H1 (cell line): ENCODE data around the gene EPHB6. TPM values are rescaled to one million over a fixed set of nuclear protein-coding genes. Genes with fewer than 3 reads are reported as not detected.

ENCODE experiments used
- CTCF ChIA-PET: fragments of 300-600 bp; sonication (Branson Sonifier 250); formaldehyde crosslinking; loops from one replicate; lab custom pipeline; 2021; ENCODE audit not compliant: partially characterized antibody; lab: Charles Lee
- POLR2A ChIA-PET: fragments of 300-600 bp; sonication (Branson Sonifier 250); formaldehyde crosslinking; loops from one replicate; lab custom pipeline; 2021; ENCODE audit warnings: inconsistent platforms; ENCODE audit not compliant: partially characterized antibody; lab: Charles Lee
- DNase-seq, 2 experiments: peaks; one replicate each; pipeline versions ENCODE4 v3.0.0 to v3.0.0-alpha.2; 2010 to 2022; ENCODE audit warnings: low spot score in 2 of 2, low read depth in 1 of 2, mixed read lengths in 1 of 2
- FAIRE-seq: peaks from 2 replicates; lab custom pipeline; 2011; peaks lifted over from hg19 to GRCh38; lab: Jason Lieb, UNC
- H2AFZ ChIP-seq: 2 replicates; pipeline ENCODE4 v1.8.1; 2012; ENCODE audit warnings: low read length, inconsistent platforms
- H2AK5ac ChIP-seq: 2 replicates; pipeline ENCODE4 v1.6.1; 2013; ENCODE audit warnings: low read depth, low read length
- H2BK120ac ChIP-seq: replicated peaks from 2 replicates; pipeline ENCODE3; 2013; ENCODE audit warnings: low read depth, low read length, inconsistent platforms
- H2BK12ac ChIP-seq: 2 replicates; pipeline ENCODE4 v1.6.1; 2013; ENCODE audit warnings: low read depth, low read length
- H2BK15ac ChIP-seq: 2 replicates; pipeline ENCODE4 v1.6.1; 2013; ENCODE audit warnings: low read length
- H2BK20ac ChIP-seq: 2 replicates; pipeline ENCODE4 v1.6.1; 2013; ENCODE audit warnings: low read length
- H2BK5ac ChIP-seq: 2 replicates; pipeline ENCODE4 v1.6.1; 2013; ENCODE audit warnings: low read depth, low read length
- H3K14ac ChIP-seq: 2 replicates; pipeline ENCODE4 v1.6.1; 2013; ENCODE audit warnings: inconsistent platforms; ENCODE audit not compliant: insufficient read length
- H3K18ac ChIP-seq: 2 replicates; pipeline ENCODE4 v1.6.1; 2013; ENCODE audit warnings: low read length; ENCODE audit errors: extremely low read depth
- H3K23ac ChIP-seq: 2 replicates; pipeline ENCODE4 v1.6.1; 2013; ENCODE audit warnings: inconsistent platforms; ENCODE audit not compliant: insufficient read length
- H3K23me2 ChIP-seq: 2 replicates; pipeline ENCODE4 v1.6.1; 2013; ENCODE audit warnings: low read depth, low read length
- H3K27ac ChIP-seq: 2 replicates; pipeline ENCODE4 v1.6.1; 2011; ENCODE audit warnings: low read depth, low read length, inconsistent platforms
- H3K27me3 ChIP-seq, 4 experiments: replicated peaks in 1 of 4; 1 replicate in 1 of 4; 2 replicates in 3 of 4; pipeline versions ENCODE4 v1.6.1 to v1.8.1; 2011 to 2013; ENCODE audit warnings: low read length in 3 of 4, mild to moderate bottlenecking in 3 of 4, inconsistent platforms in 2 of 4, mixed read lengths in 2 of 4, moderate library complexity in 1 of 4; ENCODE audit not compliant: control insufficient read depth in 3 of 4, insufficient read depth in 3 of 4; ENCODE audit errors: extremely low read depth in 1 of 4
- H3K36me3 ChIP-seq, 4 experiments: 2 replicates each; pipeline versions ENCODE4 v1.6.1 to v1.8.1; 2011 to 2013; ENCODE audit warnings: mild to moderate bottlenecking in 4 of 4, low read length in 3 of 4, moderate library complexity in 2 of 4, control low read depth in 1 of 4, inconsistent platforms in 1 of 4; ENCODE audit not compliant: insufficient read depth in 4 of 4, control insufficient read depth in 2 of 4
- H3K4ac ChIP-seq: replicated peaks from 2 replicates; pipeline ENCODE3; 2013; ENCODE audit warnings: low read length, low read depth, mixed read lengths, inconsistent platforms; ENCODE audit not compliant: insufficient read length
- H3K4me1 ChIP-seq, 4 experiments: replicated peaks in 1 of 4; 1 replicate in 1 of 4; 2 replicates in 3 of 4; pipeline versions ENCODE4 v1.6.1 to v1.8.1; 2011 to 2013; ENCODE audit warnings: low read length in 3 of 4, inconsistent platforms in 2 of 4, mixed read lengths in 1 of 4; ENCODE audit not compliant: insufficient read depth in 4 of 4, control insufficient read depth in 3 of 4
- H3K4me2 ChIP-seq, 2 experiments: 2 replicates each; pipeline versions ENCODE4 v1.6.1 to v1.8.1; 2011 to 2013; ENCODE audit warnings: low read depth in 2 of 2, low read length in 2 of 2, control low read depth in 1 of 2, inconsistent platforms in 1 of 2, mild to moderate bottlenecking in 1 of 2; ENCODE audit not compliant: insufficient read depth in 1 of 2
- H3K4me3 ChIP-seq, 4 experiments: fragments of 200-600, 300-600 bp in 1 of 4; sonication (generic), shearing (Covaris generic), sonication (Bioruptor Twin) in 1 of 4; 2 replicates each; pipeline versions ENCODE4 v1.5.1 to v1.8.1; 2011 to 2016; ENCODE audit warnings: low read length in 4 of 4, low read depth in 3 of 4, control low read depth in 2 of 4, inconsistent platforms in 2 of 4, mild to moderate bottlenecking in 2 of 4, mixed read lengths in 1 of 4, moderate library complexity in 1 of 4; ENCODE audit not compliant: insufficient read depth in 2 of 4; ENCODE audit errors: extremely low read depth in 1 of 4
- H3K56ac ChIP-seq: replicated peaks from 2 replicates; pipeline ENCODE3; 2013; ENCODE audit warnings: low read depth, mild to moderate bottlenecking, mixed read lengths, low read length, inconsistent platforms; ENCODE audit not compliant: insufficient read length
- H3K79me1 ChIP-seq: 2 replicates; pipeline ENCODE4 v1.6.1; 2013; ENCODE audit warnings: low read depth, low read length, control low read depth
- H3K79me2 ChIP-seq, 2 experiments: 2 replicates each; pipeline versions ENCODE4 v1.6.1 to v1.8.1; 2012 to 2013; ENCODE audit warnings: low read length in 2 of 2, mild to moderate bottlenecking in 2 of 2, inconsistent platforms in 1 of 2; ENCODE audit not compliant: insufficient read depth in 2 of 2, control insufficient read depth in 1 of 2
- H3K9ac ChIP-seq, 4 experiments: replicated peaks in 1 of 4; 1 replicate in 1 of 4; 2 replicates in 3 of 4; pipeline versions ENCODE4 v1.6.1 to v1.8.1; 2011 to 2013; ENCODE audit warnings: low read depth in 3 of 4, low read length in 3 of 4, control low read depth in 2 of 4, mild to moderate bottlenecking in 2 of 4, moderate library complexity in 2 of 4, inconsistent platforms in 1 of 4; ENCODE audit errors: extremely low read depth in 1 of 4
- H3K9me3 ChIP-seq, 2 experiments: 2 replicates each; pipeline versions ENCODE4 v1.6.1 to v1.8.1; 2012 to 2013; ENCODE audit warnings: mild to moderate bottlenecking in 2 of 2, moderate library complexity in 2 of 2, control low read depth in 1 of 2, inconsistent platforms in 1 of 2, low read depth in 1 of 2, low read length in 1 of 2, mixed read lengths in 1 of 2; ENCODE audit not compliant: insufficient read depth in 2 of 2
- H4K20me1 ChIP-seq, 2 experiments: replicated peaks in 1 of 2; 2 replicates each; pipeline versions ENCODE3 to v1.8.1; 2011 to 2013; ENCODE audit warnings: inconsistent platforms in 2 of 2, low read length in 2 of 2, mild to moderate bottlenecking in 1 of 2; ENCODE audit not compliant: insufficient read depth in 2 of 2, control insufficient read depth in 1 of 2
- H4K5ac ChIP-seq: 2 replicates; pipeline ENCODE4 v1.6.1; 2013; ENCODE audit warnings: low read length, low read depth, mixed read lengths, inconsistent platforms; ENCODE audit not compliant: insufficient read length
- H4K8ac ChIP-seq: 2 replicates; pipeline ENCODE4 v1.8.0; 2013; ENCODE audit warnings: mild to moderate bottlenecking, moderate library complexity, low read length, inconsistent platforms; ENCODE audit not compliant: insufficient read depth; ENCODE audit errors: extremely low read depth
- H4K91ac ChIP-seq: replicated peaks from 2 replicates; pipeline ENCODE3; 2013; ENCODE audit warnings: low read length, mixed read lengths, inconsistent platforms; ENCODE audit not compliant: insufficient read length
- ASH2L ChIP-seq: fragments of 200-600, 300-600 bp; sonication (generic); IDR thresholded peaks from one replicate; pipeline ENCODE4 v1.7.1; 2017; ENCODE audit warnings: low read length
- JUN ChIP-seq: IDR thresholded peaks from 2 replicates; pipeline ENCODE4 v1.6.1; 2011; ENCODE audit warnings: low read depth, mild to moderate bottlenecking, improper control_type of control experiment, low read length
- TEAD4 ChIP-seq: IDR thresholded peaks from 2 replicates; pipeline ENCODE4 v1.6.1; 2012; ENCODE audit warnings: low read depth, low read length, inconsistent platforms, mixed read lengths
- WGBS, 2 experiments: shearing (Covaris generic) in 1 of 2; methylation state at CpG; one replicate each; pipeline versions ENCODE4 v1.1.6 to v1.1.7; 2013 to 2015; ENCODE audit warnings: low lambda C conversion rate in 2 of 2, mixed read lengths in 2 of 2, inconsistent platforms in 1 of 2, low coverage in 1 of 2, missing lambda C conversion rate in 1 of 2; ENCODE audit not compliant: insufficient replicate concordance in 2 of 2, insufficient coverage in 1 of 2, insufficient read length in 1 of 2; ENCODE audit errors: extremely low coverage in 1 of 2, missing lambda C conversion rate in 1 of 2; 5-methylcytosine and 5-hydroxymethylcytosine counted together
- polyA plus RNA-seq, 7 experiments: library from polyadenylated mRNA; depleted of rRNA in 3 of 7; stranded (reverse) in 5 of 7; unstranded in 2 of 7; fragments of >200 nt in 5 of 7; fragments of 200-250 nt in 2 of 7; gene quantifications; 1 replicate in 5 of 7; 2 replicates in 1 of 7; 4 replicates in 1 of 7; pipeline versions ENCODE4 v1.2.1 to v1.2.3, GENCODE V29; 2011 to 2013; ENCODE audit warnings: missing spikeins in 2 of 7, mixed read lengths in 2 of 7
- total RNA-seq: library from RNA; stranded (reverse); fragmentation: NEBNext Ultra II Directional; extraction: Animal tissue kit (Norgen Biotek cat#: 25700); gene quantifications from 2 replicates; pipeline ENCODE4 v1.2.1, GENCODE V29; 2021

The EPHB6 gene
- total and polyA plus RNA-seq, 2 of the 8 experiments (the other 6 are each of a cell fraction or from before 2014, with no cell fraction given): 19.7 TPM

DNA sequence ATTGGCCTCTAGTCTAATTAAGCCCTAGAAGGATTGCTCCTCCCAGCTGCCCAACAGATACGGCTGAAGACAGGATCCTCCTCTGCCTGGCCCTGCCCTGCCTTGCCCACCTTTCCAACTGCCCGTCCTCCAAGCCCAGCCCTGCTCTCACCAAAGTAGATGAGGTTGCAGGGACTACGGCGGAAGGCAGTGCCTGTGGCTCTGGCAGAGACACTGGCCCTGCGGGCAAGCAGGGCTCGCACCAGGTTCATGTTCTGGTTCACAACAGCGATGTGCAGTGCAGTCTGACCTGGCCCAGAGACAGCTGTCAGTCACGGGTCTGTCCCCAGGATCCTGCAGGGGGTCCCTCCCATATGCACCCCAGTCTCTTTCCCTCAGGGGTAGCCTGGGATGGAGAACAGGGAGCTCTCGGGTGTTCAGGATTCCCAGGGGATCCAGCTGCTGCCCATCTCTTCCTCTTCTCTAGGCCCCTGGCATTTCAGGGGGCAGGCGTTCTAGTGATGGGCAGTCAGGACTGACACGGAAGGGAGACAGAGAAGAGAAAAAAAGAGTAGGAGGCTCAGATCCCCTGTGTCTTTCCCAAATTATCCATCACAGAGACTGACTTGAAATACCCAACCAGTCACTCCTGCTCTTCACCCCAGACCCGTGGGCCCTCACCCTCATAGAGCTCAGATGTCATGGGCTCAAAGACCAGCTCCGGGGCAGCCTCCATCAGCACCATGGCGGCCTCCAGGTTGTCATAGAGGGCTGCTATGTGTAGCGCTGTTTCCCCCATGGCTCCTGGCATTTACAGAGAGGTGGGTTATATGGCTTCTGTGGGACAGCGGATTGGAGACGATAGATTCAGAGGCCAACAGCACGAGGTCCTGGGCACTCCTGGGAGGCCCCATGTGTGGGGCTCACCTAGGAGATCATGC, 22.4 kb downstream of the EPHB6 start:
- FAIRE-seq: no peak
- CTCF ChIA-PET: interaction anchor here (1.1 to 13.9 kb wide), 8 partner anchors 10 to 126 kb away, joined by 3 to 332 read pairs (median 4); no protein-coding TSS in a partner anchor

More for the DNA sequence above, 22.4 kb downstream of the EPHB6 start:
- H3K4me2 ChIP-seq: no peak overlapping the region
- H3K36me3 ChIP-seq: no peaks in the 10 kb centered on the region
- no peaks in the 10 kb centered on the region for H4K20me1 ChIP-seq
- no peak overlapping the region for H2AK5ac ChIP-seq
- no peaks in the 10 kb centered on the region for H3K4me1 ChIP-seq
- DNase-seq: no peak
- no peak overlapping the region for H4K5ac ChIP-seq
- H3K79me2 ChIP-seq: no peaks in the 10 kb centered on the region
- no peak overlapping the region for H3K14ac ChIP-seq
- no peak overlapping the region for H3K9ac ChIP-seq
- TF ChIP-seq TEAD4 (no peak), ASH2L (no peak), JUN (no peak)
- 90% methylated on average over 18 of the region's 18 CpGs; no CpG with 5 or more reads in 1 of the 2 experiments for WGBS, 2 experiments
- H2BK120ac ChIP-seq: no peak overlapping the region
- H2BK5ac ChIP-seq: no peak overlapping the region
- H3K4me3 ChIP-seq: no peak overlapping the region
- H3K23me2 ChIP-seq: no peaks in the 10 kb centered on the region
- H3K23ac ChIP-seq: no peak overlapping the region
- H4K91ac ChIP-seq: no peak overlapping the region
- H2BK15ac ChIP-seq: no peak overlapping the region
- no peak overlapping the region for H3K18ac ChIP-seq
- H2BK20ac ChIP-seq: no peak overlapping the region
- no peak overlapping the region for H2BK12ac ChIP-seq
- POLR2A ChIA-PET: interaction anchor here (0.6 kb wide), 1 partner anchor 48 kb away, joined by 3 read pairs; no protein-coding TSS in a partner anchor
- no peak overlapping the region for H3K27ac ChIP-seq
- no peaks in the 10 kb centered on the region for H3K9me3 ChIP-seq
- H3K79me1 ChIP-seq: no peaks in the 10 kb centered on the region
- peaks cover 0 to 2% (median 0%) of the 10 kb centered on the region in 4 experiments; a peak in 1 of 7 replicates for H3K27me3 ChIP-seq
- no peak overlapping the region for H4K8ac ChIP-seq
- no peak overlapping the region for H3K56ac ChIP-seq
- H3K4ac ChIP-seq: no peak overlapping the region
- no peak overlapping the region for H2AFZ ChIP-seq
